ENCODE results near the gene MEPCE. TPM values are rescaled to one million over a fixed set of nuclear protein-coding genes. Genes with fewer than 3 reads are reported as not detected.
"Not testable (repeated sequence)": the region's sequence is repeated elsewhere in the genome, so short reads cannot be mapped to it uniquely, and the experiment has no call there.

The MEPCE gene
- polyA plus RNA-seq, 3 donors, result 12.9 to 33.4 (median 20.5) TPM

DNA sequence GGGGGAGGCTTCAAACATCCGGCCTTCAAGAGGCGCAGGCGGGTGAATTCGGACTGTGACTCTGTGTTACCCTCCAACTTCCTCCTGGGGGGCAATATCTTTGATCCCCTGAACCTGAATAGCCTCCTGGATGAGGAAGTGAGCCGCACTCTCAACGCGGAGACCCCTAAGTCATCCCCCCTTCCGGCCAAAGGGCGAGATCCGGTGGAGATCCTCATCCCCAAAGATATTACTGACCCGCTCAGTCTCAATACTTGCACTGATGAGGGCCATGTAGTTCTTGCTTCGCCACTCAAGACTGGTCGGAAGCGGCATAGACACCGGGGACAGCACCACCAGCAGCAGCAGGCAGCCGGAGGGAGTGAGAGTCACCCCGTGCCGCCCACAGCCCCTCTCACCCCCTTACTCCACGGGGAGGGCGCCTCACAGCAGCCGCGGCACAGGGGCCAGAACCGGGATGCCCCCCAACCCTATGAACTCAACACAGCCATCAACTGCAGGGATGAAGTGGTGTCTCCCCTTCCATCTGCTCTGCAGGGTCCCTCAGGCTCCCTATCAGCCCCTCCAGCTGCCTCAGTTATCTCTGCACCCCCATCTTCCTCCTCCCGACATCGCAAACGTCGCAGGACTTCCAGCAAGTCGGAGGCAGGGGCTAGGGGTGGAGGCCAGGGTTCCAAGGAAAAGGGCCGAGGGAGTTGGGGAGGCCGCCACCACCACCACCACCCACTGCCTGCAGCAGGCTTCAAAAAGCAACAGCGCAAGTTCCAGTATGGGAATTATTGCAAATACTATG lies 1.1 kb downstream of the MEPCE start:
- 17 to 28% (median 18%) methylated on average over 31 of the region's 31 CpGs for WGBS, 3 donors
- peak overlapping the region; percentile 76 for H3K27ac ChIP-seq (ENCODE audit: low read depth, low read length)

DNA sequence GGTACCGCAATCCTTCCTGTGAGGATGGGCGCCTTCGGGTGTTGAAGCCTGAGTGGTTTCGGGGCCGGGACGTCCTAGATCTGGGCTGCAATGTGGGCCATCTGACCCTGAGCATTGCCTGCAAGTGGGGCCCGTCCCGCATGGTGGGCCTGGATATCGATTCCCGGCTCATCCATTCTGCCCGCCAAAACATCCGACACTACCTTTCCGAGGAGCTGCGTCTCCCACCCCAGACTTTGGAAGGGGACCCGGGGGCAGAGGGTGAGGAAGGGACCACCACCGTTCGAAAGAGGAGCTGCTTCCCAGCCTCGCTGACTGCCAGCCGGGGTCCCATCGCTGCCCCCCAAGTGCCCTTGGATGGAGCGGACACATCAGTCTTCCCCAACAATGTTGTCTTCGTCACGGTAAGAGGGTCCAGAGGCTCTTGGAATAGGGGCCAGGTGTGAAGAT lies 1.7 kb downstream of the MEPCE start:
- H3K27ac ChIP-seq (ENCODE audit: low read depth, low read length), result no peak overlapping the region
- WGBS, 3 donors, result 79 to 87% (median 81%) methylated on average over 23 of the region's 23 CpGs

GRCh38 chr7:100432053-100432452 lies 2.4 kb downstream of the MEPCE start:
- 41 to 88% (median 83%) methylated on average over 4 of the region's 4 CpGs for WGBS, 3 donors
- no peak overlapping the region for H3K27ac ChIP-seq (ENCODE audit: low read depth, low read length)

- WGBS, 3 donors, result 82 to 88% (median 84%) methylated on average over 21 of the region's 21 CpGs
- H3K27ac ChIP-seq (ENCODE audit: low read depth, low read length), result no peak overlapping the region
Observed at GRCh38 chr7:100432621-100433275, 3.1 kb downstream of the MEPCE start.

- WGBS, 3 donors, result 53 to 71% (median 69%) methylated on average over 4 of the region's 4 CpGs
- H3K27ac ChIP-seq (ENCODE audit: low read depth, low read length), result no peak overlapping the region
Observed at GRCh38 chr7:100433276-100433591, 3.6 kb downstream of the MEPCE start.

DNA sequence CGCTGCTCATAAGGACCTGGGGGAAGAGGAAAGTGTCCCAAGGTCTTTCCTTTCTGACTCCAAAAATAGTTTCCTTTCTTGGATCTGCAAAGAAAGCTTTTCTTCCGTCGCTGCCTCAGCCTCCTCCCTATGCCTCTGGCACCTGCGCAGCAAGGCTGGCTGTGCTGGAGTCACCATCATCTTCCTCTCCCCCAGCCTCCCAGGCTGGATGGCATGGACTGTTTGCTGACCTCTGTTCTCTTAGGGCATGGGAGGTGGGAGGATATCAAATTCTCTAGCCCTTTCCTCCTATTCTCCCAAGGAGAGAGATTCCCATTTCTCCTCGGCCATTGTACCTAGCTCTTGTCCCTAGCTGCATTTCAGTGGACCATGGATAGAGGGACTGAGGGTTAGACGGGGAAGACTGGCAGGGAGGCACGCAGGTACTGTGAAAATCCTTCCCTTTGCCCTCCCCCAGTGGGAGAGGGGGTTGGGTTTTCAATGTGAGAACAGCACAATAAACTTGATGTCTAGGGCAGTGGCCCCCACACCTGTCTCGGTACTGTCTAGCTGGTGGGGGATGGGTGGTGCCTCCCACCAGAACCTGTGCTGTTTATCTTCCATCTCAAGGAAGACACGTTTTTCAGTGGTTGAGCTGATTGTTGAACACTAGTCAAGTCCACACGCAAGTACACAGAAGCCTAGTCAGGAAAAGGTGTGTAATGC lies 4.1 kb downstream of the MEPCE start:
- H3K27ac ChIP-seq (ENCODE audit: low read depth, low read length), result no peak overlapping the region
- WGBS, 3 donors, result 76 to 77% (median 76%) methylated on average over 10 of the region's 10 CpGs

DNA sequence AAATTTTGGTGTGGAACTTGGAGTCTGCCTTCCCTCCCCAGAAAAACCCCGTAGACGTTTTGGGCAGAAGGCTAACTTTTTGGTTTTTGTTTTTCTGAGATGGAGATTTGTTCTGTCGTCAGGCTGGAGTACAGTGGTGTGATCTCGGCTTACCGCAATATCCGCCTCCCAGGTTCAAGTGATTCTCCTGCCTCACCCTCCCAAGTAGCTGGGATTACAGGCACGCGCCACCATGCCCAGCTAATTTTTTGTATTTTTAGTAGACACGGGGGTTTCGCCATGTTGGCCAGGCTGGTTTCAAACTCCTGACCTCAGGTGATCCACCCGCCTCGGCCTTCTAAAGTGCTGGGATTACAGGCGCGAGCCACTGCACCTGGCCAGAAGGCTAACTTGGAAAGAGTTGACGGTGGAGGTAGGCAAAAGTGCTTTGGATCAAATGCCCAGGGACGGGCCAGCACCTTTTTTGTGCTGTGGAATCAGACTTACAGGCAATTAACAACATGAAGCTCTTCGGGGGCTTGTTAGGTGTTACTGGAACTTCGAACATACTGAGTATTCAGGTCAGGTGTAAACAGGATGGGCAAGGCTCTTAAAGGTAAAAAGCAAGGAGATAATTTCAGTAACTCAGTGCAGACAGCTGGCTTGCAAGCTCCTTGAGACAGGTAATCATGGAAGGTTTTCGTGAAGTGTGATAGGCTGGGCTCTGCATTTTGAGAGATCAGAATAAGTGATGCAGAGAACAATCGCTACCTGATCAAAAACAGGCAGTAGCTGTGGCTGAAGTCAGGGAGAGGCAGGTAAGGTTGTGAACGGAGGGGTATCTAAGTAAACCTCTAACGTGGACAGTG lies 4.9 kb downstream of the MEPCE start:
- 80 to 86% (median 85%) methylated on average over 22 of the region's 22 CpGs for WGBS, 3 donors
- H3K27ac ChIP-seq (ENCODE audit: low read depth, low read length), result no peak overlapping the region

- 1 to 2% (median 1%) methylated on average over 64 to 81 of the region's 81 CpGs for WGBS, 3 donors
- H3K27ac ChIP-seq (ENCODE audit: low read depth, low read length), result peak overlapping the region; percentile 83
Observed at GRCh38 chr7:100435401-100436304, 6.0 kb downstream of the MEPCE start.

DNA sequence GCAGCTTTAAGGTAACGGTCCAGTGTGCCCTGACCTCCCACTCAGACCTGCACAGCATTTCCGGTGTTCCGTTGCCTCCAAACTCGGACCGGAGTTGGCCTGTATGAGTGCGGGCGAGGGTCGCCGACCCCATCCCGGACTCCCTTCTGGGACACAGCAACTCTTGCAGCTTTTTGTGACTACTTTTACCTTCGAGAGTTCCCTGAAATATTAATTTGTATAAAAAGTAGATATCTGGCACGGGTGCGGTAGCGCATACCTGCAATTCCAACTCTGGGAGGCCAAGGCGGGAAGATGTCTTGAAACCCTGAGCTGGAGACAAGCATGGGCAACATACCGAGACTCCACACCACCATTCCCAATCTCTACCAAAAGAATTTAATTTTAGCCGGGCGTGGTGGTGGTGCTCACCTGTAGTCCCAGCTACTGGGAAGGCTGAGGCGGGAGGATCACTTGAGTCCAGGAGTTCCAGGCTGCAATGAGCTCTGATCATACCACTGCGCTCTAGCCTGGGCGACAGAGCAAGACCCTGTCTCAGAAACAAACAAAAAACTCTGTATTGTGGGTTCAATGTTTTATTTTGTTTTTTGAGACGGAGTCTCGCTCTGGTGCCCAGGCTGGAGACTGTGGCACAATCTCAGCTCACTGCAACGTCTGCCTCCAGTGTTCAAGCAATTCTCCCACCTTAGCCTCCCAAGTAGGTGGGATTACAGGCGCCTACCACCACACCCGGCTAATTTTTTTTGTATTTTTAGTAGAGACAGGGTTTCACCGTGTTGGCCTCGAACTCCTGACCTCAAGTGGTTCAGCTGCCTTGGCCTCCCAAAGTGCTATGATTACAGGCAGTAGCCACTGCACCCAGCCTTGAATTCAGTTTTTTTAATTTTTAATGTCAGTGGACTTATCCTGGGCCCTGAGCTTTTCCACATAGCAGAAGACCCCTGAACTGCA lies 7.8 kb downstream of the MEPCE start:
- WGBS, 3 donors, result 88 to 92% (median 88%) methylated on average over 28 of the region's 28 CpGs
- no peak overlapping the region for H3K27ac ChIP-seq (ENCODE audit: low read depth, low read length)

DNA sequence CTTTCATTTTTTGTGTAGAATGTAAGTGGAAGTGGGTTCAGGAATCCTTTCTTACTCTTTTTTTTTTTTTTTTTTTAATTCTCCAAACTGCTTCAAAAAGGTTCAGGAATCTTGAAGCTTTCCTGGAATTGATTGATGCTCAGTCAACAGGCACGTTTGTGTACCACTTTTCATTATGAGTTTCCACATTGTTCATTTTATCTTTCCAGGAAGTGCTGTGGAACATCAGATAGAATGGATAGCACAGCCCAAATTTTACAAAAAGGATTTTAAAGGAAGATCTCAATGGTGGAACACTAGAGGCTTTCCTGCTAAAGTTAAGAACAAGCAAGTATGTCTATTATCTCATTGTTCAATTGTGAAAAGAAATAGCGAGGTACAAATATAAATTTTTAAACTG lies 8.5 kb downstream of the MEPCE start:
- H3K27ac ChIP-seq (ENCODE audit: low read depth, low read length), result no peak overlapping the region
- WGBS, 3 donors, result 42 to 55% (median 52%) methylated on average over 2 of the region's 2 CpGs

DNA sequence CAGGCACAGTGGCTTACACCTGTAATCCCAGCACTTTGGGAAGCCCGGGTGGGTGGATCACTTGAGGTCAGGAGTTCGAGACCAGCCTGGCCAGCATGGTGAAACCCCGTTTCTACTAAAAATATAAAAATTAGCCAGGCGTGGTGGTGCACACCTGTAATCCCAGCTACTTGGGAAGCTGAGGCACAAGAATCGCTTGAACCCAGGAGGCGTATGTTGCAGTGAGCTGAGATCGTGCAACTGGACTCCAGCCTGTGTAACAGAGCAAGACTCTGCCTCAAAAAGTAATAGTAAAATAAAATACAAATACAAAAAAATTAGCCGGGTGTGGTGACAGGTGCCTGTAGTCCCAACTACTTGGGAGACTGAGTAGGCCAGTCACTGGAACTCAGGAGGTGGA lies 9.1 kb downstream of the MEPCE start:
- H3K27ac ChIP-seq (ENCODE audit: low read depth, low read length), result not testable (repeated sequence)
- WGBS, 3 donors, result 87 to 94% (median 94%) methylated on average over 8 of the region's 8 CpGs

- 88 to 91% (median 91%) methylated on average over 7 of the region's 7 CpGs for WGBS, 3 donors
- H3K27ac ChIP-seq (ENCODE audit: low read depth, low read length), result not testable (repeated sequence)
Observed at GRCh38 chr7:100439244-100439643, 9.6 kb downstream of the MEPCE start.

DNA sequence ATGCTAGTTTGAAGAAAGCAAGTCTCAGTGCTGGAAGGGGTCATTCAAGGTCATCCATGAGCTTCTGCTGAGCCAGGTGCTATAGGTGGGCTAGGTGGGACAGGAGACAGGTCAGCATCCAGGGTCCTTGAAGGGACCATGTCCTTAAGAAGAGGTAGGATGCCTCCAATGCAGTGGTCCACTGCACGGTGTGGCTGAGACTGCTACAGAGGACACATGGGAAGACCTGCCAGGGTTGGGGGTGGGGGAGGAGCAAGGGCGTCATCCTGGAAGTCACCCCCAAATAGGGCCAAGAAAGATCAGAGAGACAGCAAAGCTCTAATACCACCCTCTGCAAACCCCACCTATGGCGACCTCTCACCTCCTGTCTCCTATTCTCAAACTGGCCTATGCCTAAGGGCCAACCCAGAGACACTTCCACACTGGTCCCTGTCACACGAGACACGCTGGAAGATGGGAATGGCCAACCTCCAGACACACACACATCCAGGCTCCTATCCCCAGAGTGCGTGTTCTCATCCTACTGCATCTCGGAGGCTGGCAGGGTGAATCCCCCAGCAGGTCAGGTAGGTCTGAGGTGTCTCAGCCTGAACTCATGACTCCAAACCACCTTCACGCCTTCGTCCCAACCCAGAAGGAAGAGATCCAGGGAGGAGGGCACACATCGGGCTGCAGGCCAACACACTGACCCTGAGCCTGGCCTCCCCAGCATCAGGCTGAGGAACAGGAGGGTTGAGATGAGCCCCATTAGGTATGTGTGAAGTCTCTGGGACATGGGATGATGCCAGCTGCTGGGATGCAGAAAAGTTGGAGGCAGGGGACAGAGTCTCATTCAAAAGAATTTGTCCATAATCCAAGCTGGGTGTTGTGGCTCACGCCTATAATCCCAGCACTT lies 12.3 kb downstream of the MEPCE start:
- no peak overlapping the region for H3K27ac ChIP-seq (ENCODE audit: low read depth, low read length)
- 91 to 93% (median 93%) methylated on average over 11 of the region's 11 CpGs for WGBS, 3 donors

DNA sequence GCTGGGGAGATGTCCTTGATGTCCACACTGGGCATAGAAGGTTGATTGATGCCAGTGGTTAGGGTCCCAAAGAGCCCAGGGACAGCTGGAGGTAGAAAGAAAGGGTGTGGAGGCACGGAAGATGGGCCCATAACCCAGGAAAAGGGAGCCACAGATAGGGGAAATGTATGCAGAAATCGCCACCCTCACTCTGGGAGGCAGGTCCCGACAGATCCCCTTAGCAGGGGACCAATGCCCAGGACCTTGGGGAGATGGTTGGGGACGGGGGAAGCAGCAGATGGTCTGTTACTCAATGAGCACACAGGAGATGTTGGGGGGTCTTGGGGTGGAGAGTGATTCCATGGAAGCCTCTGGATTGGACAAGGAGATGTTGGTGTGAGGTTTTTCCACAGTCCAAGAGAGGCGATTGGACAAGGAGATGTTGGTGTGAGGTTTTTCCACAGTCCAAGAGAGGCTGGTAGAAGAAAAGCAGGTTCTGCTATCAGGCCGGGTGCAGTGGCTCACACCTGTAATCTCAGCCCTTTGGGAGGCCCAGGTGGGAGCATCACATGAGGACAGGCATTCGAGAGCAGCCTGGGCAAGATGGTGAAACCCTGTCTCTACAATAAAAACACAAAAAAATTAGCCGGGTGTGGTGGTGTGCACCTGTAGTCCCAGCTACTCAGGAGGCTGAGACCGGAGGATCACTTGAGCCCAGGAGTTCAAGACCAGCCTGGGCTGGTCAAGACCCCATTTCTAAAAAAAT lies 13.6 kb downstream of the MEPCE start:
- WGBS, 3 donors, result 92 to 93% (median 92%) methylated on average over 9 of the region's 9 CpGs
- H3K27ac ChIP-seq (ENCODE audit: low read depth, low read length), result no peak overlapping the region

All from adipose tissue (tissue), 3 donors.